GM19468 (cell line): Measurements from ENCODE around the gene MYBBP1A.

Experiments
- ATAC-seq: cut with Tn5 transposase; IDR thresholded peaks from one replicate; pipeline ENCODE4 v1.9.1; 2021; ENCODE audit warnings: mild to moderate bottlenecking, moderate library complexity, moderate number of reproducible peaks; ENCODE audit not compliant: unreplicated experiment; ENCODE audit errors: extremely low read depth

MYBBP1A gene

DNA sequence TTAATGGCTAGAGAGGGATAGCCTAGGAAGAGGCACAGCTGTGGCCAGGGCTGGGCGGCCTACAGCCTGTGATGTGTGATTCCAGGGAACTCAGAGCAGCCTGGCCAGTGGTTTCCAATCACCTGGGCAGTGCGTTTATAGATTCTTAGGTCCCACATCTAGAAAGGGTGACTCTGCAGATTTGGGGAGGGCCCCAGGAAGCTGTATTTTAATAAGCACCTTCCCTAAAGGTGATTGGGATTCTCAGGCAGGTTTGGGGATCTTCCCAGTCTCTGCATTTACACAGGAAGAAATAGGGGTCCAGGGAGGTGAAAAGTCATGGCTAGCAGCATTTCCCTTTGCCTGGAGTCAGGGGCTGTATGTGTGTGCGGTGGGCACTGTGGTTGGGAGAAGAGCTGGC lies 47.0 kb downstream of the MYBBP1A start:
- ATAC-seq = no peak

DNA sequence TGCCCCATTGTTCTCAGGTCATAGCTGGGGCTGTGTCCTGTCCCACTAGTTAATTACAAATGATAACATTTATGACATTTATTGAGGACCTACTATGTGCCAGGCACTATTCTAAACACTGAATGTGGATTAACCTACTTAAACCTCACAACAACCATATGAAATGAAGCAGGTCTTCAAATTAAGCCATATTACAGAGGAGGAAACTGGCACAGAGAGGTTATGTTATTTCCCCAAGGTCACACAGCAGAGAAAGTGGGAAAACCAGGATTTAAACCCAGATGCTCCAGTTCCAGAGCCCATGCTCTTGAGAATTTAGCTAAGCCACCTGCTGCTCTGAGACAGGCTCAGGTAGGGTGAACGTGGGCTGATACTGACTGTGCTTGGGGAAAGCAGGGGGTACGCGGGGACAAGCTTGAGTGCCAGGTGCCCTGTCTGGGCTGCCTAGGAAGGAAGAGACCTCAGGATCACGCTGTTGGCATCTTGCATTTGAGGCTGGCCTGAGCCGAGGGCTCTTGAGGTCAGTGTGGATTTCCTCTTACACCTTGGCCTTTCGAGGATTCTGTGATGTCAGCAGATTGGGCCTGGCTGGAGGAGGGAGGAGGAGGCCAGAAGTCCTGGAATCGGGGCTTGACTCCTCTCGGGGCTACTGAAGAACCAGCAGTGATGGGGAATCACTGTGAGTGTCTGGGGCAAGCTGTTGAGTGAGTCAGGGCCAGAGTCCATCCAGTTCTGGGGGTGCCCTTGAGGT lies 47.6 kb downstream of the MYBBP1A start:
- no peak for ATAC-seq

GRCh38 chr17:4506892-4507291 lies 48.3 kb downstream of the MYBBP1A start:
- no peak for ATAC-seq

DNA sequence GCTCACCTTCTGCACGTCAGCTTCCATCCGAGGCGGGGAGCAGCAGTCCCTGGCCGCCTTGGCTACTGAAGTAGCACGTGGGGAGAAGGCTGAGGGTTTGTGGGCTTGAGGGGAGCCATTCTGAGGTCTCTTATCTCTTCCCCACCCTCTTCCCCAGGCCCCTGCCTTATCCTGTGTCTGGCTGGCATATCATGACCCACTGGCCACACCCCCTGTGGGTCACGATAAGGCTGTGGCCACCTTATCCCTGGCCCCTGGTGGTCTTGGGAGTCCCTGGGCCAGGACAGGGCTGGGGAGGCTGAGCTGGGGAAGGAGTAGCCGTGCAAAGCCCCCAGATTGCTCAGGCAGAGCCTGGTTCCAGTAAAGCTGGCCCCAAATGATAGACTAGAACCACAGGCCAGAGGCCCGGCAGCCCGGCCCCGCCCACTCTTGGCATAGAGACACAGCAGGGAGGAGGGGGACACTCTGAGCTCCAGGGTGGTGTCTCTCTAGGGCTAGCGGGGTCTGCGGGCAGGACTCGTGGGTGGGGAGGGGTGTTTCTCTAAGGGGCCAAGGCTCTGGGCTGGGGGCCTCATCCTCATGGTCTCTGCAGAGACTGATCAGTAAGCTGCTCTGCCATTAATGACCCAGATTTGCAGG lies 48.9 kb downstream of the MYBBP1A start:
- no peak for ATAC-seq

DNA sequence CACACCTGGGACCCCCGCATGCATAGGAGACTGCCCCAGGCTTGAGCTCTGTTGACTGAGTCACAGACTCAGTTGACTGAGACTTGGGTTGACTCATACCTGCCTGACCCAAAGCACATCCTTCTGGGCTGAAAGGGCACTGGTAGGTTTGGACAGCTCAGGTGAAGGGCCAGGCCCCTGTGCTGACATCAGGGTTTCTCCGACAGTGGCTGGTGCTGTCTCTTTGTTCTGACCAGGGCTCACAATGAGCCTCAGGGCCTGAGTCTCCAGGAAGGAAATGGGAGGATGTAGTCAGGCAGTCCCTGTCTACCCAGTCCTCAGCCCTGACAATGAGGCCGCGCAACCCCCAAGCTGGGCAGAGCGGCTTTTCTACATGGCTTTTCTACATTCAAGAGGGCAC lies 50.0 kb downstream of the MYBBP1A start:
- ATAC-seq = no peak

- no peak for ATAC-seq
These were observed 51.0 kb downstream of the MYBBP1A start for GRCh38 chr17:4504188-4504587.

DNA sequence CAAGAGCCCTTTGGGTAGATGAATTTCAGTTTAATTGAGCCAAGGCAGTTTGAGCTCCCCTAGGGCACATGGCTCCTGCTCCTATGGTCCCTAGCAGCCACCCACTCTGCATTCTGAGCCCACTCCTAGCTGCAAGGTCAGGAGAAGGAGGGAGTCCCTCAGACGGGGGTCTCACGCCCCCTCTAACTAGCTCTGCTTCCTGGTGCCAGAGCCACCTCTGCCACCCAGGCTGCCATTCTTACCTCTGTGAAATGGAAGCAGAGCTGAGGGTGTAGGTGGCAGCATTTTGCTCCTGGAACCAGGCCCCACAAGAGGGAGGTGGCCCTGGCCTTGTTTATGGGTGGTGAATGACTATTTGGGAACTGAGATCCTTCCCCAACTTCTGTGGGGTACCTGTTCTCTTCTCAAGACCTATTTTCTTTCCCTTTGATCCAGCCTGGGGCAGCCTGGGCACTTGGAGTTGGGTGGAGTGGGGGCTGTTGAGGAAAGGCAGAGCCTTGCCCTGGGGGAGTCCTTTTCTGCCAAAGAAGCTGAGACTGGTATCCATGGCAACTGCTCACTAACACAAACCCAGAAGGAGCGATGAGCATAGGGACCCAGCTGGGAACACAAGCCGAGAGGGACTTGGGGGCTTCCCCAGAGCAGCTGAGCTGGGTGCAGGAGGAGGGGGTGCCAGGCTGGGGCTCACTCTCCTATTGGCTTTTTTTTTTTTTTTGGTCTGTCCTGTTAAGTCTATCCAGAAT lies 51.7 kb downstream of the MYBBP1A start:
- no peak for ATAC-seq

- no peak for ATAC-seq
These were observed 52.6 kb downstream of the MYBBP1A start for GRCh38 chr17:4502466-4503154.

GRCh38 chr17:4501295-4501949 lies 53.8 kb downstream of the MYBBP1A start:
- no peak for ATAC-seq

- no peak for ATAC-seq
These were observed 55.0 kb downstream of the MYBBP1A start for GRCh38 chr17:4500191-4500571.

DNA sequence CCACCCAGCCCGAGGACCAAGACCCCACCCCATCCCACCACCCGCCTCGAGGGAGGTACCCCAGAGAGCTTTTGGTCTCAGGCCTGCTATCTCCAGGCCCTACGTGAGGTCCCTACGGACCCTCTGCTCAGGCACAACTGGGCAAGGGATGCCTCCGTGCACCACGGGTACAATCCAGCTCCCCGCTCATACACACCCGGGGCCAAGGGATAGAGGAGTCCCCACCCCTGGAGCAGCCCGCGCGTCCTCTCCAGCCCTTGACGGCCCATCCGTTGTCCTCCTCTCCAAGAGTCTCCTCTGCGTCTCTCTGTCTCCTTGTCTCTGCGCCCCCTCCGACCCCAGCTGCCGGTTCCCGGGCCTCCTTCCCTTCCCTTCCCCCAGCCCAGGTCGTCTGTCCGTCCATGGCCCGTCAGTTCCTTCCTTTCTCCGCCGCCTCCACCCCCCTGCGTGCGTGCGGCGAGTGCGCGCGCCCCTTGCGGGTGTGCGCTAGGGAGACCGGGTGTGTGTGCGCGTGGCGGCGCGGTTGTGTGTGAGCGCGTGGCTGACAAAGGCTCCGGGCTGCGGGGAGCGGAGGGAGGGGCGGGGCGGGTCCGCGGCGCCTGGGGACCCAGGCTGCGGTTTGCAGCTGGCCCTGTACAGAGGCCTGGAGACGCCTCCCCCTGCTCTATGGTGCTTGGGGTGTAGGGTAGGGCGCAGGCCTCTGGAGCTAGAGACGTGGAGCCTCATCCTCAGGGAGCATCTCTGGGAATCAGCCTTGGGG lies 55.6 kb downstream of the MYBBP1A start:
- no peak for ATAC-seq

DNA sequence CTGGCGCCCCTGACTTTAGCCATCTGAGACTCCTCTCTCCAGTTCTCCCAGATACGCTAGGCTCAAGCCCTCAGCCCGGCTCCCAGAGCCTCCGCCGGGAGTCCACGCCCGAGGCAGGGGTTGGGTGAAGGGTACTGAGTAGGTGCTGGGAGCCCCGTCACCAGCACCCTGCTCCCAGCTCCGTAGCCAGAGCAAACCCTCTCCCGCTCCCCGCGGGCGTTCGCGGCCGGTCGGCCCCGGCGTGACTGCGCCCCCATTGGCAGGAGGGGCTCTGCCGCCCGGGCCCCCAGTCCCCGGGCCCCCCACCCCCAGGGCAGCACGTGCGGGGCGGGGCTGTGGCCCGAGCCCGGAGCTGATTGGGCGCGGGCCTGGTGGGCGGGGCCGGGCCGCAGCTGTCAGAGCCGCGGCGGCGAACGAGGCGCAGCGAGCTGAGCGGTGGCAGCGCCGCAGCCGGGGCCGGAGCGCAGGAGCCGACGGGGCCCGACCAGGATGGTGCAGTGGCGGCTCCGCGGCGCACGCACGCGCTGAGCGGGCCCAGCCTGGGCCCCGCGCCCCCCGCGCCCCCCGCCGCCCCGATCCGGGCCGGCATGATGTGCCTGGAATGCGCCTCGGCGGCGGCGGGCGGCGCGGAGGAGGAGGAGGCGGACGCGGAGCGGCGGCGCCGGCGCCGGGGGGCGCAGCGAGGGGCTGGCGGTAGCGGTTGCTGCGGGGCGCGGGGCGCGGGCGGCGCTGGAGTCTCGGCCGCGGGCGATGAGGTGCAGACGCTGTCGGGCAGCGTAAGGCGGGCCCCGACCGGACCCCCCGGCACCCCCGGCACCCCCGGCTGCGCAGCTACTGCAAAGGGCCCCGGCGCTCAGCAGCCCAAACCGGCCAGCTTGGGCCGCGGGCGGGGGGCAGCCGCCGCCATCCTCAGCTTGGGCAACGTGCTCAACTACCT lies 56.5 kb downstream of the MYBBP1A start, which contains the start of gene SPNS2:
Gene SPNS2 (plus strand): TSS at position 421 of the 937 bp plus-strand sequence. CDS start 167 bp downstream, at position 588.
- ATAC-seq = no peak

DNA sequence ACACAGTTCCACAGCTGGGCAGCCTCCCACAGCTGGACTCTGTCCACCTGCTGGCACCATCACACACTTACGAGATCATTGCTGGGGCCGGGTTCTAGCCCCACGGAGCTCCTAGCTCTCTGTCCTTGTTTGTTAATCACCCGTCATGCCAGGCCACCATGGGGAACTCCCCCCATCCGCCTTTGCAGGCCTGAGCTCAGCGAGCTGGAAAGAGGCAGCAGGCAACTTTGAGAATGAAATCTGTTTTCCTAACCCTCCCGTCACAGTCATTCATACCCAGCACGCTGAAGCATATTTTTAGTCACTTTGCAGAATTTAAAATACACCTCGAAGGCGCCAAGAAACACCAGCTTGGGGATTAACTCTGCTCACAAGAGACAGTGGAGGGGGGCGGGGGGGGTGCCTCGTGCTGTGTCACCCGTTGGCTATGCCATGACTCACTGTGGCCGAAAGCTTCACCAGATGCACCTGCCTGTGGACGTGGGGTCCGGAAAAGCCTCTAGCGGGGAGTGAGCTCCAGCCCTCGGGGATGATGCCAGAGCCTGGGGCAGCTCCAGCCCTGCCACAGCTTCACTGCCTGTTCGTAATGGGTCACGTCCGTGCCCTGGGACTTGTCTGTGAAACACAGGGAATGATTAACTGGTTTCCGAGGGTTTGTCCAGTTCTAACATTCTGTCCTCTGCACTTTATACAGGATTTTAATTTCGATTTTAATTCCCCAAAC lies 57.9 kb downstream of the MYBBP1A start:
- ATAC-seq = no peak

GRCh38 chr17:4492721-4493561 lies 62.2 kb downstream of the MYBBP1A start:
- no peak for ATAC-seq

- ATAC-seq = no peak
These were observed 64.5 kb downstream of the MYBBP1A start for GRCh38 chr17:4490637-4491061.

GRCh38 chr17:4490109-4490591 lies 65.0 kb downstream of the MYBBP1A start:
- no peak for ATAC-seq
